WTC11 (cell line): ENCODE results near the gene TBC1D17. TPM values are rescaled to one million over a fixed set of nuclear protein-coding genes. Genes with fewer than 3 reads are reported as not detected.

Experiments used
- ATAC-seq: fragments of 200-7000 bp; cut with Tn5 transposase; 2 replicates; pipeline ENCODE4 v1.10.0; 2021; ENCODE audit warnings: mild to moderate bottlenecking, moderate library complexity
- CTCF ChIA-PET: fragments of 300-600 bp; sonication (Branson Sonifier 250); formaldehyde crosslinking; loops from one replicate; lab custom pipeline; 2021; ENCODE audit warnings: antibody characterized with exemption; lab: Charles Lee
- POLR2A ChIA-PET: fragments of 350-600 bp; sonication (Branson Sonifier 250); formaldehyde crosslinking; loops from one replicate; lab custom pipeline; 2021; ENCODE audit warnings: antibody characterized with exemption; lab: Charles Lee
- DNase-seq: peaks from one replicate; pipeline ENCODE4 v3.0.0; 2021; ENCODE audit warnings: low spot score
- H3K27ac Mint-ChIP-seq: 2 replicates; pipeline ENCODE4 v1.8.0; 2021; ENCODE audit warnings: mixed read lengths
- H3K27me3 Mint-ChIP-seq: 2 replicates; pipeline ENCODE4 v1.8.0; 2021; ENCODE audit warnings: low read depth, mild to moderate bottlenecking, moderate library complexity, mixed read lengths
- H3K36me3 Mint-ChIP-seq: 2 replicates; pipeline ENCODE4 v1.8.0; 2021; ENCODE audit warnings: mixed read lengths
- H3K4me1 Mint-ChIP-seq: 2 replicates; pipeline ENCODE4 v1.8.0; 2022; ENCODE audit warnings: mixed read lengths
- H3K4me3 Mint-ChIP-seq: 2 replicates; pipeline ENCODE4 v1.8.0; 2021; ENCODE audit warnings: mild to moderate bottlenecking, moderate library complexity, mixed read lengths
- H3K9me3 Mint-ChIP-seq: 2 replicates; pipeline ENCODE4 v1.8.0; 2021; ENCODE audit warnings: mixed read lengths
- AR ChIP-seq: fragments of 250-450 bp; sonication (Bioruptor Pico); IDR thresholded peaks from 2 replicates; pipeline ENCODE4 v1.9.0; 2021; ENCODE audit warnings: mild to moderate bottlenecking
- ATF1 ChIP-seq: sonication (generic); formaldehyde crosslinking; IDR thresholded peaks from 2 replicates; pipeline ENCODE4 v1.8.1; 2023; ENCODE audit warnings: mild to moderate bottlenecking, moderate library complexity, missing genetic modification reagents
- ATF2 ChIP-seq: sonication (generic); formaldehyde crosslinking; IDR thresholded peaks from 2 replicates; pipeline ENCODE4 v1.8.1; 2022; ENCODE audit warnings: low read depth, missing genetic modification reagents, borderline replicate concordance
- CBFB ChIP-seq: sonication (generic); formaldehyde crosslinking; IDR thresholded peaks from 2 replicates; pipeline ENCODE4 v1.8.1; 2022; ENCODE audit warnings: mild to moderate bottlenecking, low read depth, missing genetic modification reagents
- CDX4 ChIP-seq: fragments of 250-450 bp; sonication (Bioruptor Pico); IDR thresholded peaks from 2 replicates; pipeline ENCODE4 v1.9.0; 2021; ENCODE audit warnings: moderate library complexity, mild to moderate bottlenecking, inconsistent platforms, borderline replicate concordance
- CREM ChIP-seq: sonication (generic); formaldehyde crosslinking; IDR thresholded peaks from 2 replicates; pipeline ENCODE4 v1.8.1; 2022; ENCODE audit warnings: mild to moderate bottlenecking, missing genetic modification reagents, moderate library complexity
- E2F1 ChIP-seq: sonication (generic); formaldehyde crosslinking; IDR thresholded peaks from 2 replicates; pipeline ENCODE4 v1.8.0; 2022; ENCODE audit warnings: mild to moderate bottlenecking, missing genetic modification reagents
- E2F5 ChIP-seq: sonication (generic); formaldehyde crosslinking; IDR thresholded peaks from 2 replicates; pipeline ENCODE4 v1.8.1; 2022; ENCODE audit warnings: mild to moderate bottlenecking, moderate library complexity, missing genetic modification reagents
- ELF4 ChIP-seq: sonication (generic); formaldehyde crosslinking; IDR thresholded peaks from 2 replicates; pipeline ENCODE4 v1.8.1; 2022; ENCODE audit warnings: low read depth, mild to moderate bottlenecking, moderate library complexity, missing genetic modification reagents
- FOXK1 ChIP-seq: sonication (generic); formaldehyde crosslinking; IDR thresholded peaks from 2 replicates; pipeline ENCODE4 v1.8.0; 2022; ENCODE audit warnings: mild to moderate bottlenecking, moderate library complexity, missing genetic modification reagents
- GRHL2 ChIP-seq: fragments of 250-450 bp; sonication (Bioruptor Pico); IDR thresholded peaks from 2 replicates; pipeline ENCODE4 v1.8.0; 2022; ENCODE audit warnings: mild to moderate bottlenecking, moderate library complexity; ENCODE audit not compliant: insufficient replicate concordance, severe bottlenecking
- IRF2 ChIP-seq: sonication (generic); formaldehyde crosslinking; IDR thresholded peaks from 2 replicates; pipeline ENCODE4 v1.8.0; 2022; ENCODE audit warnings: low read depth, missing genetic modification reagents, borderline replicate concordance
- MYBL2 ChIP-seq: sonication (generic); formaldehyde crosslinking; IDR thresholded peaks from 2 replicates; pipeline ENCODE4 v1.8.1; 2023; ENCODE audit warnings: mild to moderate bottlenecking, moderate library complexity, missing genetic modification reagents
- NFE2L1 ChIP-seq: sonication (generic); formaldehyde crosslinking; IDR thresholded peaks from 2 replicates; pipeline ENCODE4 v1.8.1; 2023; ENCODE audit warnings: missing genetic modification reagents
- NR3C1 ChIP-seq: sonication (generic); formaldehyde crosslinking; conservative IDR thresholded peaks from 2 replicates; pipeline ENCODE4 v1.8.1; 2023; ENCODE audit warnings: low read depth, mild to moderate bottlenecking, missing genetic modification reagents
- PREB ChIP-seq: sonication (generic); formaldehyde crosslinking; IDR thresholded peaks from 2 replicates; pipeline ENCODE4 v1.8.1; 2022; ENCODE audit warnings: mild to moderate bottlenecking, missing genetic modification reagents, moderate library complexity, borderline replicate concordance
- SOX15 ChIP-seq: fragments of 250-450 bp; sonication (Bioruptor Pico); IDR thresholded peaks from 2 replicates; pipeline ENCODE4 v1.9.0; 2021; ENCODE audit warnings: mild to moderate bottlenecking
- SP1 ChIP-seq: sonication (generic); formaldehyde crosslinking; conservative IDR thresholded peaks from 2 replicates; pipeline ENCODE4 v1.8.1; 2022; ENCODE audit warnings: missing genetic modification reagents
- TEAD4 ChIP-seq: sonication (generic); formaldehyde crosslinking; IDR thresholded peaks from 2 replicates; pipeline ENCODE4 v1.8.0; 2022; ENCODE audit warnings: mild to moderate bottlenecking, missing genetic modification reagents
- ZNF121 ChIP-seq: sonication (generic); formaldehyde crosslinking; IDR thresholded peaks from 2 replicates; pipeline ENCODE4 v1.8.0; 2023; ENCODE audit warnings: missing genetic modification reagents
- ZNF232 ChIP-seq: sonication (generic); formaldehyde crosslinking; IDR thresholded peaks from 2 replicates; pipeline ENCODE4 v1.8.0; 2022; ENCODE audit warnings: mild to moderate bottlenecking, missing genetic modification reagents
- ZNF416 ChIP-seq: fragments of 250-450 bp; sonication (Bioruptor Pico); IDR thresholded peaks from 2 replicates; pipeline ENCODE4 v1.9.0; 2021; ENCODE audit warnings: mild to moderate bottlenecking, inconsistent platforms
- ZNF425 ChIP-seq: fragments of 250-450 bp; sonication (Bioruptor Pico); conservative IDR thresholded peaks from 2 replicates; pipeline ENCODE4 v1.9.0; 2021; ENCODE audit warnings: mild to moderate bottlenecking
- ZNF512 ChIP-seq: sonication (generic); formaldehyde crosslinking; IDR thresholded peaks from 2 replicates; pipeline ENCODE4 v1.8.1; 2022; ENCODE audit warnings: missing genetic modification reagents, borderline replicate concordance
- total RNA-seq: library from RNA; stranded (reverse); gene quantifications from 3 replicates; pipeline ENCODE4 v1.2.3, GENCODE V29; 2021

TBC1D17 gene
- total RNA-seq, 1 experiment from 2014 or later, result 52.8 TPM

GRCh38 chr19:49829721-49830120 lies 47.8 kb upstream of the TBC1D17 start (continued):
- TF ChIP-seq PREB (CRISPR knock-in tag), result no peak
- TF ChIP-seq IRF2 (CRISPR knock-in tag), result no peak
- no peak for TF ChIP-seq ZNF232
- no peak for TF ChIP-seq E2F1 (CRISPR knock-in tag)
- no peak for TF ChIP-seq TEAD4 (CRISPR knock-in tag)
- no peak for TF ChIP-seq FOXK1
- TF ChIP-seq CDX4 (CRISPR knock-in tag), result no peak
- no peak for TF ChIP-seq ELF4 (CRISPR knock-in tag)
- TF ChIP-seq ZNF512, result no peak
- TF ChIP-seq CREM, result no peak
- no peak for TF ChIP-seq NR3C1 (CRISPR knock-in tag)
- TF ChIP-seq ATF1 (CRISPR knock-in tag), result no peak
- TF ChIP-seq, all 79 proteins: peak for 0

GRCh38 chr19:49830766-49831165 lies 46.7 kb upstream of the TBC1D17 start:
- Mint-ChIP-seq H3K27me3 (no peaks in the 10 kb centered on the region), H3K4me1 (no peaks in the 10 kb centered on the region), H3K9me3 (no peaks in the 10 kb centered on the region), H3K4me3 (no peak overlapping the region), H3K36me3 (peaks cover 23% of the 10 kb centered on the region), H3K27ac (no peak overlapping the region)
- ATAC-seq (no peak), DNase-seq (no peak)
- ChIA-PET CTCF (no interaction called here), POLR2A (no interaction called here)
- TF ChIP-seq ZNF512 (no peak), CBFB (CRISPR knock-in tag) (no peak), ZNF425 (CRISPR knock-in tag) (no peak), SP1 (no peak), ZNF121 (CRISPR knock-in tag) (no peak), ATF1 (CRISPR knock-in tag) (no peak), GRHL2 (CRISPR knock-in tag) (no peak), E2F5 (CRISPR knock-in tag) (no peak), SOX15 (no peak), ZNF416 (CRISPR knock-in tag) (no peak), NFE2L1 (CRISPR knock-in tag) (no peak), MYBL2 (no peak), ATF2 (no peak), AR (no peak)
